ENCODE measurements around the gene ARHGAP12.

DNA sequence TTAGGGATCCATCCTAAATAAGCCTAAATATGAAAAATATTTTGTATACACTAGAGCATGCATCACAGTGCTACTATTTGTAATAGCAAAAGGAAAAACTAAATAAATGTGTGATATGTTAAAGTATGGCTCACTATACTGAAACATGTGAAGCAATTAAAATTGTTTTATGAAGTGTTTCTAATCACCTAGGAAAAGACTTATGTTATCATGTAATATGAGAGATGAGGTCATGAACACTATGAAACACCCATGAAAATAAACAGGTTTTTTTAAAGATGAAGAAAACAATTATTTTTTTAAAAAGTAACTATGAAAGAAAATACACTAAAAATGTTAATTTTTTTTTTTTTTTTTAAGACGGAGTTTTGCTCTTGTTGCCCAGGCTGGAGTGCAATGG lies 16.8 kb upstream of the ARHGAP12 start:
- TF ChIP-seq, protein P1, sequence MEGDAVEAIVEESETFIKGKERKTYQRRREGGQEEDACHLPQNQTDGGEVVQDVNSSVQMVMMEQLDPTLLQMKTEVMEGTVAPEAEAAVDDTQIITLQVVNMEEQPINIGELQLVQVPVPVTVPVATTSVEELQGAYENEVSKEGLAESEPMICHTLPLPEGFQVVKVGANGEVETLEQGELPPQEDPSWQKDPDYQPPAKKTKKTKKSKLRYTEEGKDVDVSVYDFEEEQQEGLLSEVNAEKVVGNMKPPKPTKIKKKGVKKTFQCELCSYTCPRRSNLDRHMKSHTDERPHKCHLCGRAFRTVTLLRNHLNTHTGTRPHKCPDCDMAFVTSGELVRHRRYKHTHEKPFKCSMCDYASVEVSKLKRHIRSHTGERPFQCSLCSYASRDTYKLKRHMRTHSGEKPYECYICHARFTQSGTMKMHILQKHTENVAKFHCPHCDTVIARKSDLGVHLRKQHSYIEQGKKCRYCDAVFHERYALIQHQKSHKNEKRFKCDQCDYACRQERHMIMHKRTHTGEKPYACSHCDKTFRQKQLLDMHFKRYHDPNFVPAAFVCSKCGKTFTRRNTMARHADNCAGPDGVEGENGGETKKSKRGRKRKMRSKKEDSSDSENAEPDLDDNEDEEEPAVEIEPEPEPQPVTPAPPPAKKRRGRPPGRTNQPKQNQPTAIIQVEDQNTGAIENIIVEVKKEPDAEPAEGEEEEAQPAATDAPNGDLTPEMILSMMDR (IDR thresholded peaks at IDR 0.05; ENCODE audit: insufficient read depth, low read length), result no peak
- no peak for TF ChIP-seq POLR2AphosphoS5 (IDR thresholded peaks at IDR 0.05; ENCODE audit: low read depth)
- TF ChIP-seq, protein P2, sequence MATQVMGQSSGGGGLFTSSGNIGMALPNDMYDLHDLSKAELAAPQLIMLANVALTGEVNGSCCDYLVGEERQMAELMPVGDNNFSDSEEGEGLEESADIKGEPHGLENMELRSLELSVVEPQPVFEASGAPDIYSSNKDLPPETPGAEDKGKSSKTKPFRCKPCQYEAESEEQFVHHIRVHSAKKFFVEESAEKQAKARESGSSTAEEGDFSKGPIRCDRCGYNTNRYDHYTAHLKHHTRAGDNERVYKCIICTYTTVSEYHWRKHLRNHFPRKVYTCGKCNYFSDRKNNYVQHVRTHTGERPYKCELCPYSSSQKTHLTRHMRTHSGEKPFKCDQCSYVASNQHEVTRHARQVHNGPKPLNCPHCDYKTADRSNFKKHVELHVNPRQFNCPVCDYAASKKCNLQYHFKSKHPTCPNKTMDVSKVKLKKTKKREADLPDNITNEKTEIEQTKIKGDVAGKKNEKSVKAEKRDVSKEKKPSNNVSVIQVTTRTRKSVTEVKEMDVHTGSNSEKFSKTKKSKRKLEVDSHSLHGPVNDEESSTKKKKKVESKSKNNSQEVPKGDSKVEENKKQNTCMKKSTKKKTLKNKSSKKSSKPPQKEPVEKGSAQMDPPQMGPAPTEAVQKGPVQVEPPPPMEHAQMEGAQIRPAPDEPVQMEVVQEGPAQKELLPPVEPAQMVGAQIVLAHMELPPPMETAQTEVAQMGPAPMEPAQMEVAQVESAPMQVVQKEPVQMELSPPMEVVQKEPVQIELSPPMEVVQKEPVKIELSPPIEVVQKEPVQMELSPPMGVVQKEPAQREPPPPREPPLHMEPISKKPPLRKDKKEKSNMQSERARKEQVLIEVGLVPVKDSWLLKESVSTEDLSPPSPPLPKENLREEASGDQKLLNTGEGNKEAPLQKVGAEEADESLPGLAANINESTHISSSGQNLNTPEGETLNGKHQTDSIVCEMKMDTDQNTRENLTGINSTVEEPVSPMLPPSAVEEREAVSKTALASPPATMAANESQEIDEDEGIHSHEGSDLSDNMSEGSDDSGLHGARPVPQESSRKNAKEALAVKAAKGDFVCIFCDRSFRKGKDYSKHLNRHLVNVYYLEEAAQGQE (IDR thresholded peaks at IDR 0.05; ENCODE audit: insufficient replicate concordance, low read depth), result no peak
